HepG2 (cell line): Measurements from ENCODE around the gene NSD2. TPM values are rescaled to one million over a fixed set of nuclear protein-coding genes. Genes with fewer than 3 reads are reported as not detected.

ENCODE experiments used
- AHDC1 ChIP-seq: sonication (generic); formaldehyde crosslinking; IDR thresholded peaks from 2 replicates; pipeline ENCODE4 v1.5.1; 2020; ENCODE audit warnings: mild to moderate bottlenecking, missing genetic modification reagents, borderline replicate concordance
- CREBL2 ChIP-seq: sonication (generic); formaldehyde crosslinking; IDR thresholded peaks from 2 replicates; pipeline ENCODE4 v1.8.1; 2023; ENCODE audit warnings: missing genetic modification reagents, mild to moderate bottlenecking, borderline replicate concordance
- GABPB1 ChIP-seq: IDR thresholded peaks from 2 replicates; pipeline ENCODE4 v1.6.1; 2016; ENCODE audit warnings: mild to moderate bottlenecking, missing genetic modification reagents, moderate library complexity, missing compliant biosample characterization
- HINFP ChIP-seq: sonication (generic); formaldehyde crosslinking; IDR thresholded peaks from 2 replicates; pipeline ENCODE4 v1.4.0; 2020; ENCODE audit warnings: low read depth, mild to moderate bottlenecking, missing genetic modification reagents
- HNF1A ChIP-seq, 2 experiments: sonication (generic) in 1 of 2; formaldehyde crosslinking in 1 of 2; IDR thresholded peaks; 2 replicates each; pipeline versions ENCODE4 v1.4.0 to v1.6.1; 2016 to 2020; ENCODE audit warnings: borderline replicate concordance in 1 of 2, low read depth in 1 of 2, mild to moderate bottlenecking in 1 of 2, missing genetic modification reagents in 1 of 2
- MAX ChIP-seq: IDR thresholded peaks from 2 replicates; pipeline ENCODE4 v1.6.1; 2012; ENCODE audit warnings: inconsistent platforms
- MED1 ChIP-seq: sonication (generic); formaldehyde crosslinking; IDR thresholded peaks from 2 replicates; pipeline ENCODE4 v1.4.0; 2020; ENCODE audit warnings: missing genetic modification reagents
- MXD4 ChIP-seq: IDR thresholded peaks from 2 replicates; pipeline ENCODE4 v1.6.1; 2016; ENCODE audit warnings: mild to moderate bottlenecking, missing biosample characterization, missing genetic modification reagents
- SALL2 ChIP-seq: sonication (generic); formaldehyde crosslinking; IDR thresholded peaks from 2 replicates; pipeline ENCODE4 v1.8.1; 2023; ENCODE audit warnings: mild to moderate bottlenecking, missing genetic modification reagents, inconsistent platforms
- TGIF2 ChIP-seq: IDR thresholded peaks from 2 replicates; pipeline ENCODE4 v1.6.1; 2016; ENCODE audit warnings: control low read depth, missing compliant biosample characterization
- ZKSCAN5 ChIP-seq: sonication (generic); formaldehyde crosslinking; IDR thresholded peaks from 2 replicates; pipeline ENCODE4 v1.5.1; 2020; ENCODE audit warnings: mild to moderate bottlenecking, missing genetic modification reagents
- ZNF124 ChIP-seq: sonication (generic); formaldehyde crosslinking; IDR thresholded peaks from 2 replicates; pipeline ENCODE4 v1.4.0; 2020; ENCODE audit warnings: missing genetic modification reagents
- ZNF331 ChIP-seq: sonication (generic); formaldehyde crosslinking; IDR thresholded peaks from 2 replicates; pipeline ENCODE4 v1.4.0; 2020; ENCODE audit warnings: missing genetic modification reagents
- ZNF556 ChIP-seq: sonication (generic); formaldehyde crosslinking; IDR thresholded peaks from 2 replicates; pipeline ENCODE4 v1.4.0; 2020; ENCODE audit warnings: mild to moderate bottlenecking, missing genetic modification reagents, borderline replicate concordance
- ZNF567 ChIP-seq: sonication (generic); formaldehyde crosslinking; IDR thresholded peaks from 2 replicates; pipeline ENCODE4 v1.8.1; 2023; ENCODE audit warnings: mild to moderate bottlenecking, missing genetic modification reagents, borderline replicate concordance
- polyA plus RNA-seq, 8 experiments: library from polyadenylated mRNA; depleted of rRNA in 3 of 8; stranded (reverse) in 7 of 8; unstranded in 1 of 8; fragments of >200 nt; fragmentation: Illumina TruSeq in 4 of 8; extraction: Trizol in 4 of 8; gene quantifications; 2 replicates each; pipeline versions ENCODE4 v1.2.1 to v1.2.3, GENCODE V29; 2011 to 2016; ENCODE audit warnings: low read depth in 4 of 8, missing spikeins in 1 of 8, mixed read lengths in 1 of 8; ENCODE audit not compliant: insufficient read depth in 1 of 8
- total RNA-seq, 5 experiments: library from RNA; depleted of rRNA; stranded (reverse); fragments of >200 nt; fragmentation: Illumina TruSeq; extraction: Trizol; gene quantifications; 2 replicates each; pipeline ENCODE4 v1.2.3, GENCODE V29; 2016; ENCODE audit warnings: low read depth in 1 of 5

Gene NSD2
- total and polyA plus RNA-seq, 2 of the 13 experiments (the other 11 are each of a cell fraction or from before 2014, with no cell fraction given), result 22.0 to 65.9 TPM

- TF ChIP-seq GABPB1 (peak; percentile 85), ZNF556 (CRISPR knock-in tag) (peak; percentile 52; the same call in 1 of the 2 replicates), HNF1A (IDR thresholded peaks at IDR 0.05; ENCODE audit: low read depth) (no peak), HNF1A (CRISPR knock-in tag; IDR thresholded peaks at IDR 0.05; ENCODE audit: borderline replicate concordance) (0 out of 2 replicates have a peak, but pooled peaks have one; percentile 54), ZKSCAN5 (no peak), MXD4 (peak; percentile 90), HINFP (CRISPR knock-in tag) (peak; percentile 57; the same call in 1 of the 2 replicates), ZNF331 (CRISPR knock-in tag) (peak; percentile 46; the same call in 1 of the 2 replicates), AHDC1 (CRISPR knock-in tag) (no peak), MED1 (CRISPR knock-in tag) (peak; percentile 70), CREBL2 (CRISPR knock-in tag) (peak; percentile 78), ZNF124 (CRISPR knock-in tag) (no peak), SALL2 (CRISPR knock-in tag) (peak; percentile 93), ZNF567 (CRISPR knock-in tag) (no peak; the same call in 1 of the 2 replicates), MAX (peak; percentile 90), TGIF2 (CRISPR knock-in tag) (no peak)
These were observed at the start of gene NSD2 (continued) for GRCh38 chr4:1870578-1871443.
